Osteocyte (in vitro differentiated cells): ENCODE results near the gene PARVG. TPM values are rescaled to one million over a fixed set of nuclear protein-coding genes. Genes with fewer than 3 reads are reported as not detected.

ENCODE experiments used
- DNase-seq: peaks from one replicate; pipeline ENCODE4 v3.0.0; 2021; ENCODE audit warnings: mixed read lengths; ENCODE audit not compliant: unreplicated experiment; ENCODE audit errors: extremely low spot score
- H3K27ac Mint-ChIP-seq: one replicate; pipeline ENCODE4 v1.8.0; 2021; ENCODE audit warnings: mild to moderate bottlenecking, mixed read lengths; ENCODE audit not compliant: unreplicated experiment
- H3K27me3 Mint-ChIP-seq: one replicate; pipeline ENCODE4 v1.8.0; 2021; ENCODE audit warnings: mixed read lengths; ENCODE audit not compliant: unreplicated experiment
- H3K36me3 Mint-ChIP-seq: one replicate; pipeline ENCODE4 v1.8.0; 2021; ENCODE audit warnings: mixed read lengths; ENCODE audit not compliant: unreplicated experiment
- H3K4me1 Mint-ChIP-seq: one replicate; pipeline ENCODE4 v1.8.0; 2021; ENCODE audit warnings: mixed read lengths; ENCODE audit not compliant: unreplicated experiment
- H3K4me3 Mint-ChIP-seq: one replicate; pipeline ENCODE4 v1.8.0; 2021; ENCODE audit warnings: mild to moderate bottlenecking, moderate library complexity, mixed read lengths; ENCODE audit not compliant: unreplicated experiment
- H3K9me3 Mint-ChIP-seq: one replicate; pipeline ENCODE4 v1.8.0; 2021; ENCODE audit warnings: mixed read lengths; ENCODE audit not compliant: unreplicated experiment
- total RNA-seq: library from RNA; stranded (reverse); gene quantifications from 2 replicates; pipeline ENCODE4 v1.2.1, GENCODE V29; 2021
- TF ChIP-seq, protein P1 (sequence below): fragments of 200-600 bp; sonication (generic); IDR thresholded peaks from 2 replicates; pipeline ENCODE4 v1.5.0; 2021; ENCODE audit warnings: antibody characterized with exemption, mild to moderate bottlenecking, moderate library complexity

Gene PARVG
- total RNA-seq, 1 donor from 2014 or later = not detected

GRCh38 chr22:44179196-44179988 is 1.3 kb upstream of the PARVG start:
- TF ChIP-seq, protein P1, sequence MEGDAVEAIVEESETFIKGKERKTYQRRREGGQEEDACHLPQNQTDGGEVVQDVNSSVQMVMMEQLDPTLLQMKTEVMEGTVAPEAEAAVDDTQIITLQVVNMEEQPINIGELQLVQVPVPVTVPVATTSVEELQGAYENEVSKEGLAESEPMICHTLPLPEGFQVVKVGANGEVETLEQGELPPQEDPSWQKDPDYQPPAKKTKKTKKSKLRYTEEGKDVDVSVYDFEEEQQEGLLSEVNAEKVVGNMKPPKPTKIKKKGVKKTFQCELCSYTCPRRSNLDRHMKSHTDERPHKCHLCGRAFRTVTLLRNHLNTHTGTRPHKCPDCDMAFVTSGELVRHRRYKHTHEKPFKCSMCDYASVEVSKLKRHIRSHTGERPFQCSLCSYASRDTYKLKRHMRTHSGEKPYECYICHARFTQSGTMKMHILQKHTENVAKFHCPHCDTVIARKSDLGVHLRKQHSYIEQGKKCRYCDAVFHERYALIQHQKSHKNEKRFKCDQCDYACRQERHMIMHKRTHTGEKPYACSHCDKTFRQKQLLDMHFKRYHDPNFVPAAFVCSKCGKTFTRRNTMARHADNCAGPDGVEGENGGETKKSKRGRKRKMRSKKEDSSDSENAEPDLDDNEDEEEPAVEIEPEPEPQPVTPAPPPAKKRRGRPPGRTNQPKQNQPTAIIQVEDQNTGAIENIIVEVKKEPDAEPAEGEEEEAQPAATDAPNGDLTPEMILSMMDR = no peak
- peaks cover 45% of the 10 kb centered on the region for H3K27me3 Mint-ChIP-seq
- peaks cover 2% of the 10 kb centered on the region for H3K4me1 Mint-ChIP-seq
- H3K36me3 Mint-ChIP-seq = no peaks in the 10 kb centered on the region
- H3K27ac Mint-ChIP-seq = no peak overlapping the region
- H3K9me3 Mint-ChIP-seq = no peaks in the 10 kb centered on the region
- no peak for DNase-seq
- no peak overlapping the region for H3K4me3 Mint-ChIP-seq

DNA sequence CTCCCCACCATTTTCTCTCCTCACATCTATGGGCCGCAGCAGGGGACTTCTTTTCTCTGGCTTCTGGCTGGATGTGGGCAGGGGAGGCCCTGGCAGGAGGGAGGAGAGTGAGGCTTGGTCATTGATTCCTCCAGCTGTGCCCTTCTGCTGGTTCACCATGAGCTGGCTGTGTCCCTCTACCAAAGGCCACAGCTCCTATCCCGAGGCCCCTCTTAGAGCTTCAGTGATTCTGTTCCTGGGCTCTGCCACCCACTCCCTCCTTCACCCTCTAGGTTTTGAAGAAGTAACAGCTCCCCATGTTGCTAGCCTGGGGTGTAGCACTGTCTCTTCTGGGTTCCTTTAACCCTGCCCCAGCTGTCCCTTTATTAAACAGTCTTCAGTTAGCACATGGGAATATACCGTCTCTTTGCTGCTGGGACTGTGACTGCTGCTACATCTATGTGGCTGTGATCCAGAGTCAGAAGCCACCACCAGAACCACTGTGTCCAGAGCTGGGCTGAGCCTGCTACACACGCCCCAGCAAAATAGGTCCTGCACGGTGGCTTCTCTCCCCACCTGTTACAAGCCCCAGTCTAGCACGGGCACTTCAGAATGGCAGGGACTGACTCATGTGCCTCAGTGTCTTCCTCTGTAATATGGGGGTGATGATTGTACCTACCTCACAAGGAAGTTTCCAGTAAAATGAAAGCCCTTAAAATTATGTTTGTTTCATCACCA is 578 bp upstream of the PARVG start:
- Mint-ChIP-seq H3K9me3 (no peaks in the 10 kb centered on the region), H3K4me3 (no peak overlapping the region), H3K36me3 (no peaks in the 10 kb centered on the region), H3K27me3 (peaks cover 52% of the 10 kb centered on the region), H3K27ac (no peak overlapping the region), H3K4me1 (peaks cover 2% of the 10 kb centered on the region)
- DNase-seq = no peak
- TF ChIP-seq, protein P1 = no peak

DNA sequence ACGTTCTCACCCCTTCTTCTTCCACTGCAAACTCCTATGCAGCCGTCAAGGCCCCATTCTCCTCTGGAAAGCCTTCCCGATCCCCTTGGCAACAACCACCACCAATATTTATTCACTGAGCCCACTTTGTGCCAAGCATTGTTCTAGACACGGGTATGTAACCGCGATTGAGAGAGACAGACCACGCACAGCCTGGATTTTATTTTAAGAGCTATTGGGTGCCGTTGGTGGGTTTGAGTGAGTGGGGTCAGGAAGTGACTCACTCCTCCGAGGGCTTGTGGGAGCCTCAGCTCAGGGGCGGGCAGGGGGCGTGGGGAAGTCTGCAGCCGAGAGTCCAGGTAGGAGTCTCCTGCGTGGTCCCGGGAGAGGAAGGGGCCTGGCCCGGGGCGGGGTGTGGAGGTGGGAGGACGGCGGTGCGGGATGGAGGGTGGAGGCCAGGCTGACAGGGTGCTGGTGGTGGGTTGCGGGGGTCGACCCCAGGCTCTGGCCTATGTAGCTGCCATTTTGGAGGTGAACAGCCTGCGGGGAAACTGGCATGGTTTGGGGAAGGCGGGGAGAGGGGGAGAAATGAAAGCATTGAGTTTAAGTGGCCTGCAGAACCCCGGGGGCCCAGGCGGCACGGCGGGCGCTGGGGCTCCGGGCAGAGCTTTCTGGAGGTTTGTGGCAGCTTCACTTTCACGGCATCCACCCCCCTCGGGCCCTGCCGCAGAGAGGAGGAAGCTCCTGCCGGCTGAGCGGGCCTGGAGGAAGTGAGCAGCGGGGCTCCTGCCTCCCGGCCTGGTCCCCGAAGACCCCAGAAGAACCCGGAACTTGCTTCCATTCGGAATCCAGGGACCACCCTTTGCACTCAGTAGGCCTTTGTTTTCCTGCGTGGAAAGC is 547 bp downstream of the PARVG start:
- Mint-ChIP-seq H3K9me3 (no peaks in the 10 kb centered on the region), H3K4me3 (no peak overlapping the region), H3K4me1 (peaks cover 2% of the 10 kb centered on the region), H3K27ac (no peak overlapping the region), H3K27me3 (peaks cover 51% of the 10 kb centered on the region), H3K36me3 (no peaks in the 10 kb centered on the region)
- TF ChIP-seq, protein P1 = no peak
- DNase-seq = no peak

GRCh38 chr22:44181912-44182587 is 1.3 kb downstream of the PARVG start:
- H3K9me3 Mint-ChIP-seq = no peaks in the 10 kb centered on the region
- H3K36me3 Mint-ChIP-seq = no peaks in the 10 kb centered on the region
- TF ChIP-seq, protein P1 = no peak
- H3K27me3 Mint-ChIP-seq = peaks cover 45% of the 10 kb centered on the region
- peaks cover 2% of the 10 kb centered on the region for H3K4me1 Mint-ChIP-seq
- no peak for DNase-seq
- H3K27ac Mint-ChIP-seq = no peak overlapping the region
- no peak overlapping the region for H3K4me3 Mint-ChIP-seq
